RPMI8226 (cell line): ENCODE measurements around the gene PTGDR.

Experiments used
- DNase-seq: peaks from one replicate; pipeline ENCODE4 v3.0.0-alpha.2; 2015

Gene PTGDR, protein sequence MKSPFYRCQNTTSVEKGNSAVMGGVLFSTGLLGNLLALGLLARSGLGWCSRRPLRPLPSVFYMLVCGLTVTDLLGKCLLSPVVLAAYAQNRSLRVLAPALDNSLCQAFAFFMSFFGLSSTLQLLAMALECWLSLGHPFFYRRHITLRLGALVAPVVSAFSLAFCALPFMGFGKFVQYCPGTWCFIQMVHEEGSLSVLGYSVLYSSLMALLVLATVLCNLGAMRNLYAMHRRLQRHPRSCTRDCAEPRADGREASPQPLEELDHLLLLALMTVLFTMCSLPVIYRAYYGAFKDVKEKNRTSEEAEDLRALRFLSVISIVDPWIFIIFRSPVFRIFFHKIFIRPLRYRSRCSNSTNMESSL

DNA sequence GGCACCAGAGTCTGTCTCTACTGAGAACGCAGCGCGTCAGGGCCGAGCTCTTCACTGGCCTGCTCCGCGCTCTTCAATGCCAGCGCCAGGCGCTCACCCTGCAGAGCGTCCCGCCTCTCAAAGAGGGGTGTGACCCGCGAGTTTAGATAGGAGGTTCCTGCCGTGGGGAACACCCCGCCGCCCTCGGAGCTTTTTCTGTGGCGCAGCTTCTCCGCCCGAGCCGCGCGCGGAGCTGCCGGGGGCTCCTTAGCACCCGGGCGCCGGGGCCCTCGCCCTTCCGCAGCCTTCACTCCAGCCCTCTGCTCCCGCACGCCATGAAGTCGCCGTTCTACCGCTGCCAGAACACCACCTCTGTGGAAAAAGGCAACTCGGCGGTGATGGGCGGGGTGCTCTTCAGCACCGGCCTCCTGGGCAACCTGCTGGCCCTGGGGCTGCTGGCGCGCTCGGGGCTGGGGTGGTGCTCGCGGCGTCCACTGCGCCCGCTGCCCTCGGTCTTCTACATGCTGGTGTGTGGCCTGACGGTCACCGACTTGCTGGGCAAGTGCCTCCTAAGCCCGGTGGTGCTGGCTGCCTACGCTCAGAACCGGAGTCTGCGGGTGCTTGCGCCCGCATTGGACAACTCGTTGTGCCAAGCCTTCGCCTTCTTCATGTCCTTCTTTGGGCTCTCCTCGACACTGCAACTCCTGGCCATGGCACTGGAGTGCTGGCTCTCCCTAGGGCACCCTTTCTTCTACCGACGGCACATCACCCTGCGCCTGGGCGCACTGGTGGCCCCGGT, at the start of gene PTGDR:
Gene PTGDR, plus strand, starts transcription at position 198 of the 778 bp plus-strand sequence. Its CDS starts 117 bp downstream, at position 315.
- no peak for DNase-seq

DNA sequence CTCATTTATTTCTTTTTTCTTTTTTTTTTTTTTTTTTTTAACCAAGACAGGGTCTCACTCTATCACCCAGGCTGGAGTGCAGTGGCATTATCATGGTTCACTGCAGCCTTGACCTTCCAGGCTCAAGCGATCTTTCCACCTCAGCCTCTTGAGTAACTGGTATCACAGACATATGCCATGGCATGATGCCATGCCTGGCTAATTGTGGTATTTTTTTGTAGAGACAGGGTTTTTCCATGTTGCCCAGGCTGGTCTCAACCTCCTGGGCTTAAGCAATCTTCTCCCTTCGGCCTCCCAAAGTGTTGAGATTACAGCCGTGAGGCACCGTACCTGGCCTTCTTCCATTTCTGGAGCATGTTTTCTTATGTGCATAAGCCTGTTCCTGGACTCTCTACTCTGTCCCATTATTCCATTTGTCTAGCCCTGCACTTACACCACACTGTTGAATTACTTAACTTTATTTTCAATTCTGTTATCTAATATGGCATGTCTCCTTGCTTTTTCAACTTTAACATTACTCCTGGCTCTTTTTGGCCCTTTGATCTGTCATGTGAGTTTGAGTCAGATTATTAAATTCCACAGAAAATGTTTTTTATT, 47.9 kb upstream of the PTGDR start:
- DNase-seq, result no peak

DNA sequence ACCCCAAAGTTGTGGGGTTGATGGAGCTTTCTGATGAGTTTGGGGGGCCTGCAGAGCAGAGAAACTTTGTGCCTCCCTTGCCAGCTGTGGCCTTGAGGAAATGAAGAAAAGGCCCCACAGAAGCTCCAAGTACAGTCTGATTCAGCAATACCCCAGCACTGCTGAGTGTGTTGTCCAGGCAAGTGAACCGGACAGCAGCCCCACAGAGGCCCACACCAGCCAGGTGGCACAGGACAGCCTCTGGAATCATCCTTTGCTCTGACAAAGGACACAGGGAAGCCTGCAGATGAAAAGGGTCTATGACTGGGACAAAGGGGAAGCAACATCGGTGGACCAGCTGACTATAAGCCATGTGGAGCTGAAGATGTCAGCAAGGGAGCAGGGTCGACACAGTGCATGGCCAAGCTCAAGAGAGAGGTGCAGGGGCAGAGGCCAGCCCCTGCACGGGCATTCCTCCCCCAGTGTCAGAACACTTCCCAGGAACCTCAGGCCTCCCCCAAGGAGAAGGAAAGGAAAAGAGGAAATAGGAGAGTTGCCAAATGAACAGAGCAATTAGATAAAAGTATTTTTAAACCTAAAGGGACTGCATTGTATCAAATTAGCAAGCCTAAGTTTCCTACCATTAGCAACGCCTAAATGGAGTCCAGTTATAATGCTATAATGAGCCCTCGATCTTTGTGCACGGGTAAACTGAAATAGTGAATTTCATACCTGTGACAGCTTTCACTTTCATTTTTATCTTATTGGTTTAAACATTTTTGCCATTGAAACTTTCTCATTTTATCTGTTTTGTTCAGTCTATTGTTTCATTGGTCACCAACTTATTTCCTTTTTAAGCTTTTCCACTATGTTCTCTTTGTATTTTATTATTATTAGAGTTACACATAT, 46.3 kb upstream of the PTGDR start:
- DNase-seq, result no peak

DNA sequence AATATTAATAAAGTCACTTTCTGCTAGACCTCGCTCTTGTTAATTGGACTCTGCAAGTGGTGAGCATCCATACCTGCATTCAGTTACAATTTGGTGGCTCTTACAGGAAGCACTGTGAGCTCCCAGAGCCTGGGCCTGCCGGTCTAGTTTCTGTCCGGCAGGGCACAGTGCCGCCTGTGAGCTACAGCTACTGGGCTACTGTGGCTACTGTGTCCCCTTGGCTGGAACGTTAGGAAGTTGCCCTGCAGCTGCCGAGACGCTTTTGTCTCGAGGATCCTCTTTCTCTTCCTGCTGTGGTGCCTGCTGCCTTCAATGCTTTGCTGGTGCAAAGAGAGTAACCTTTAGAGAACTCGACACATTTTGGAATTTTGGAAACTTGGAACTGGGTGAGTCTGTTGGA, 44.6 kb upstream of the PTGDR start:
- no peak for DNase-seq

DNA sequence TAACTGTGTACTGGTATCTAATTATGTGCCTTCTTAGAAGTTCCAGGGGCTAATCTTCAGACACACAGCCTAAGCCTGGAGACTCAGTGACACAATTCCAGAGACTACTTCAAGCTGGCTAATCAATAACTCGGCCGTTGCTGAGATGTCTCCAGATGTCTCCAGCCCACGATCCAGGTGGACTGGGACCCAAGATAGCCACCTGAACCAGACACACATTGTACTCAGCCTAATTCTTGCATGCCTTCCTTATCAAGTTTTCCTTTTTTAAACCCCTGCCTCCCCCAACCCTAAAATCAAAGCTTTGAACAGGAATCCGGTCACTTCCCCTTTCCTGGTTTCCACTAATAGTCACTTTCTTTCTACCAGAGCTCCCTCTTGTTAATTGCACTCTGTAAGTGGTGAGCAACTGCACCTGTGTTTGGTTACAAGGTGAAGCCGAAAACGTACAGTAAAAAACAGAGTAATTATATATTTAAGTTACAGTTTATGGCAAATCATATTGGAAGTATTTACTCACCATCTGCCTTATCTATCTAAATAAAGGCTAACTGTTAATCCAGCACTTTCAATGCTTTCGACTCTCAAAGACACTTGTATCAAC, 39.8 kb upstream of the PTGDR start:
- no peak for DNase-seq

DNA sequence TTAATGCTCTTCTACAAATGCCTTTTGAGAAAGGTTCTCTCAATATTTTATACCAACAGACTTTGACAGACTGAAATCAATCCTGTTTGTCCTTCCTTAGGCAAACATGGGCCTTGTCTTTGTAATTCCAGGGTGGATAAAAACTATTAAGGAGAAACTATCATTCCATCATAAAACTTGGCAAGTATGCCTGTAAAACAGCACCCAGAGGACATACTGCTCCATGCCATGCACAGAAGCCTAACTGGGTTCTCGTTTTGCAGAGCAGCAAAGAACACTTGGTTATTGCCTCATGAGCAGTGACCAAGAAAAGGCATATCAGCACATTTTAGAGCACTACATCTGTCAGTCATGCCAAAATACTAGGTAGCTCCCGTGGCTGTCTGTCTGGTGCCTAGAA, 33.8 kb upstream of the PTGDR start:
- DNase-seq, result no peak

DNA sequence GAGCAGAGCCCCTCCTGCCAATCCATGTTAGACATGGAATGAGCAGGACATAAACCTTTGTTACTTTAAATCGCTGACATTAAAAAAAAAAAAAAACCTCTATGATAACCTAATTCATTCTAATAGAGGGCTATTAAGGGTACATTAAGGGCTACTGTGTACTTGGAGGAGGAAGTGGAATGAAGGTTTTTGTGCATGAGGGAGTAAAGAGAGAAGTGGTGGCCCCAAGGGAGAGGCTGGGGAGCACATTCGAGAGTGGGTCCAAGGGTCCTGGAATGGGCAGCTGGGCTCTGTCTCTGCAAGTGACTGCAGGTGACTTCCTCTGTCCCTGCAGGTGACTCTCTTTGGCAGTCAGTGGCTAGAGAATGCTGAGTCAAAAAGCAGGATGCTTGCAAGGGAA, 32.1 kb upstream of the PTGDR start:
- no peak for DNase-seq

DNA sequence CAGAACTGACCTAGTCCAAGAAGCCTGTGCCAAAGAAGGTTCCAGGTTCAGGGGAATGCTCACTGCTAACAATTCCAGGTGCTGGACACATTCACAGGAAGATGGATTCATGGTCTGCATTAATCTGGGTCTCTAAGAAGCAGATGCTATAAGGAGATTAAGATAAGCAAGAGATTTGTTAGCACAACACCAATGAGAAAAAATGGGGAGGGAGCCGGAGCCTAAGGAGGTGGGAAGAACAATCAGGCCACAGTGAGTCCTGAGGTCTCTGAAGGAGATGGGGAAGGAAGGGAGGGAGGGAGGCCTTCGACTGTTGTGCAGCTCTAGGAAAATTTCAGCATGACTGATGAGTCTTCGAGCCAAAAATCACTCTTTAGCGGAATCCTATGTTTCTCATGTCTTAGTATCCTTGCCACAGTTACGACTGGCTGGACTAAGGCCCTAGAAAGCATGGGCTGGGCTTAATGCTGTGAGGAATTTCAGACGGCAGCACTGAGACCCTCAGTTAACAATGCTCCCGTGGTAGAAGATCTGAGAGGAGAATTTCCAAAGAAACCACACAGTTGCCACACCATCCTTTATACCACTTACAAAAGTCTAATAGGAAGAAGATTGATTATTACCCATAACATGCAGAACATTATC, 31.5 kb upstream of the PTGDR start:
- no peak for DNase-seq

DNA sequence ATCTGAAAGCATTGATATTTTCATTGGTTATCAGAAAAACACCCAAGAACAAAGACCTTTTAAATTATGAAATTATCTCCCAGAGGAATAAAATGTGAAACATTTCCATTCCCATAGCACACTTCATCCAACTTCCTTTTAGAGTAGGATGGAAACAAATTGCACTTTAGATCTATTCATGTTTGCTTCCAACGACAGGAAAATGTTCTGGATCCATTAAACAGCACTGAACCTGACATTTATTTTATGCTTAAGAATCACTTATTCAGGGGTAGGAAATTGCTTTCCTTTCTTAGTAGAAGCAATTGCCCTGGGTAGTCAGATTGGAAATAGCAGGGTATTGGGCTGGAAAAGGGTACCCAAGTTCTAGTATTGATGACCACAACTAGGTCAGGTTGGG, 28.8 kb upstream of the PTGDR start:
- no peak for DNase-seq

DNA sequence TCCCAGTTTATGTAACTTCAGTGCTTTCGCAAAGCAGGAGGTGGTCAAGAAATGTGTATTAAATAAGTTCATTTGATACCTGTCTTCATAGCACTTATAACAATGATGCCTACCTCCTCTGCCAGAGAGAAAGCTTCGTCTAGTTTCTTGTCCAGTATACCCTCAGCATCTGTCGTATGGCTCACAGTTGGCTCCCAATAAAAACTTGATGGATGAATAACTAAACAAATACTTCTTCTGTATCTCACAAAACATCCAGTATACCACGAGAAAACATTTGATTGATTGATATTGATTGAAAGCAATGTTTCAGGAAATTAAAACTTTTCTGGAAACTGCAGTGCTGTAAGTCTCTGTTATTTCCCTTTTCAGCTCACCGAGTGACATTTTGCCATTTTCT, 26.9 kb upstream of the PTGDR start:
- no peak for DNase-seq

DNA sequence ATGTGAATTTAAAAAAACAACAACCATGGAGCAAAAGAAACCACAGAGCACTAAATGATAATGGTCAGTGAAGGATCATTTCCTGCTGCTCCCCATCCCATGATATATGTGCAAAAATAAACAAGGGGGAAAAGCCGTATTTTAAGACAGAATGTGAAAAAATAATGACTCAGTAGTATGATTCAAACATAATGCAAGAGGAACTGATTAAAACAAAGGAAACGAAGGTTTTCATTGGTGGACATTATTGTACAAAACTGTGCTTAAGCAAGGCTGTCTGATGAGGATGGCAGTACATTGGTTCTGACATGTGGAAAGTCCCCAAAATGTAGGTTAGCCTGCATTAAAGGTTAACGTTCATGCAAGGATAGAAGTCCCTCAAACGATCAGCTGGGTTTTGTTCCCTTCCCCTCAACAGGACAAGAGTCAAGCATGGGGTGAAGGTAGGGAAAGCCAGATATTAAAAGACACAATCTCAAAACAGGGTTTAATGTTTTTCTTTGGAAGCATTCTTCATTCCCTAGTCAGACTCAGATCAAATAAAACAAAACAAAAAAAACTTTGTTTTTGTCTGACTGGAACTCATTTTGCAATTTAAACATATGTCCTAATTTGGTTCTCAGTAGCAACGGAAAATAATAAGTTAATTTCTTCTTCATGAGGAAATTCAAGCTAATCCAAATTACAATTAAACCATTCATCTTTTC, 26.3 kb upstream of the PTGDR start:
- no peak for DNase-seq

DNA sequence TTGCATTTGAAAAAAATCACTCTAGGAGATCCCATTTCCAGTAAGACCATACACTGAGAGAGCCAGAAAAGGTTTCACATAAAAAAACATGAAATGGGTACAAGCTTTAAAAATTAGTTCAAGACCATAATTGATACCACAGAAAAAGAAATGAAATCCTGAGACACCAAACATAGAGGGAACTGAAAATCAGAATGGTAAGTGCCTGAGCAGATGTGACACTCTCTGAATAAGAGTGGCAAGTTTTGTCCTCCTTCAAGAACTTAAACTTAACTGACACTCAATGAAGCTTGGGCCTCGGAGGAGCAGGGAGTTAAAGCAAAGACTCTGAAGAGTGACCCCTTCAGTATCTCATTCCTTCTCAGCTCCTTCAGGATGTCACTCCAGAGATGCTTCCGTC, 23.2 kb upstream of the PTGDR start:
- no peak for DNase-seq

DNA sequence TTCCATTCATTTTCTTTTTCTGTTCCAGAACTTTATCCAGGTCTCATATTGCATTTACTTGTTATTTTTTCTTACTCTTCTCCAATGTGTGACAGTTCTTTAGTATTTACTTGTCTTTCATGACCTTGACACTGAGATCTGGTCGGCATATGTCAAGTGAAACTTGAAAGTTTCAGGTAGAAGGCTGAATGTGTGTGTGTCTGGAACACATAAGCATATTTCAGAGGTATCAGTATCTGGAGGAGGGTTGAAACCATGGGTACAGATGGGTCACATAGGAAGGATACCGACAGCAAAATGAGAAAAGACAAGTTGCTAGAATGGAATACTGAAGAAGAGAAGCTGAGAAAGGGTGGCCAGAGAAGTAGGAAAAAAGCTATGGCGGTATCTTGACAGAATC, 22.5 kb upstream of the PTGDR start:
- DNase-seq, result no peak

DNA sequence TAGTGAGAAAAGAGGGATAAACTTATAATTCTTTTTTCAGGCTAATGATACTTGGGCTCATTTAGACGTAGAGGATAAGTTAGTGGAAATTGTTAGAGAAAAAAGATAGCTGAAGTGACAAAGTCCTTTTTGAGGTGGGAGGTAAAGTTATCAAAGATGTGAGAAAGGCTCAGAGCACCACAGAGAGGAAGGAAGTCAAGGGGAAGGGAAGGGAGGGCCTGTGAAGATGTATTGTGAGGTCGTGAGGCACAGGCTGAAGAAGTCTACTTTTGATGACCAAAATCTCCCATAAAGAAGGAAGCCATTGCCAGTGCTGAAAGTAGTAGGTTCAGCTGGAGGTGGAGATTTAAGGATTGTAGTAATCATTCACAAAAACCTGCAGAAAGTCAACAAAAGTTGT, 19.4 kb upstream of the PTGDR start:
- DNase-seq, result no peak

DNA sequence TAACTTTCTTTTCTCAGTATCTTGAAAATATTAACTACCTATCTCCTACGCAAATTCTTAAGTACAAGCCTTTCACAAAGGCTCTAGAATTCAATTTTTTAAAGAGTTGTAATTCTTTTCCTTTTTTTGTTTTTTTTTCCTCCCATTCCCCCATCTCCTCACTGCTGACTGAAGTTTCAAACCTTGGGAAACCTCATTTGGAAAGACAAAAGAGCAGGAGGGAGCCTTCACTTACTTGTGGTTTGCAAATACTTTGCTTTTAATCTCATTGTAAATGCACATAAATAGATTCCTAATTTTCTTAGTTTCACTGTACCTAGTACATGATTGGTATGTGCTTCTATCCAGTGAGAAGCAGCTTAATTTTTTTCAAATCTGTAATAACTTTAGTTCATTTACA, 15.8 kb upstream of the PTGDR start:
- no peak for DNase-seq

DNA sequence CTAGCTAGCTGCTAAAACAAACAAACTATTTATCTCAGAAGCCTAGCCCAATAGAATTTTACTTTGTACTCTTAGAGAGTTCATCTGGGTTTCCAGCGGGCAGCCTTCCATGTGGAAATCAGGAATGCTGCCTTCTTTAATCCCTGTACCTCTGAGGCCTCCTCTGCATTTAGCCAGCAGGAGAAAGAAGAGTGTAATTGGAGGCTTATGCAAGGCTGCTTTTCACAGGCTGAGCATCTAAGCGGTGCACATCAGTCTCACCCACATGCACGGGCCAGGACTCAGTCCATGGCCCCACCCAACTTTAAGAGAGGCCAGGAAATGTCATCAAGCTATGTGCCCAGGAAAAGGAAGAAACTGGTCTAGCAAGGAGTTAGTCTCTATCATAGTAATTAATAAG, 14.0 kb upstream of the PTGDR start:
- DNase-seq, result no peak

DNA sequence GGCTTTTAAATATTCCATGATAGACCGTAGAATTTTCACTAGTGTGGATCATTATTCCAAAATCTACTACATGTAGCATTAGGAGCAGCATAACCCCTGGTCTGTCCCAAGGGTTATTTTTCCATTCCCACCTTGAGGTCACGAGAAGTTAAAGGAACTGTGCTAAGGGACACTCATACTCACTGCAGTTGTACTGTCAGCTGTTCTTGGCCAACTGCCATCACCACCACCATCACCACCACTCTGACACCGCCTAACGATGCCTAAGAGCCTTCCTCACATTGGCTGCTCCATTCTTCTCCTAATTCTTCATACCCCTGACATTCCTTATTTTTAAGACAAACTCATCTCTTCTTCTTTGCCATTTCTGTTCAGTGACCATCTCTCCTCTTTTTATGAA, 13.4 kb upstream of the PTGDR start:
- no peak for DNase-seq

DNA sequence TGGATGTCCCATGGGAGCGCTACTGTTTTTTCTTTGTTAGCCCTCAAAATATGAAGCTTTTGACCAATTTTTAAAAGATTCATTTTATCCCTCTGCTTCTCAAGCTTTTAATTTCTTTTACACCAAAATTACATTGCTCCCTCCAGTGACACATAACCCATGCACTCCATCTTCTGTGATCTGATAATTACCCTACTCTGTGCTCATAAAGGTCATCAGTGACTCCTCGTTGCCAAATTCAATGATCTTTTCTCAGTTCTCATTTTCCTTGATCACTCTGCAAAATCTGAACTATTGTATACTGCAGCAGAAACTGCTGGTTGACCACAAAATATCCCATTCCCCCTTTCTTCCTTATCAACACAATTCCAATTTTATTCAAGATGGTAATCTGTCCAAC, 8.7 kb upstream of the PTGDR start:
- DNase-seq, result no peak

DNA sequence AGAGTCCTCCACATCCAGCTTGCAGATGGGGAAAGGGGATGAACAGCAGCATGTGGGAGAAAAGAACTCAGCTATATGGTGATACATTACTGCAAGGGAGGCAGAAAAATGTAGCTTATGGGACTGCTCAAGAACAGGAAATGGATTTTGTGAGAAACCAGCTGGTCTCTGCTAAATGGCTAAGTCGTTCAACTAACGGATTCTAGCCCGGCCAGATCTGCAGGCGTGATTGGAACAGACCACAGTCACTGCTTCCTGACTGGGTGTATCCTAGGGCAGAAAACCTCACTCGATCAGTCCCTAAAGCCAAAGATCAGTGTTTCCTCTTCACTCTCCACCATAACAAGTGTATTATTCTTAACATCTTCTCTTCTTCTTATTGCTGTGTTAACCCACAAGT, 8.1 kb upstream of the PTGDR start:
- no peak for DNase-seq

DNA sequence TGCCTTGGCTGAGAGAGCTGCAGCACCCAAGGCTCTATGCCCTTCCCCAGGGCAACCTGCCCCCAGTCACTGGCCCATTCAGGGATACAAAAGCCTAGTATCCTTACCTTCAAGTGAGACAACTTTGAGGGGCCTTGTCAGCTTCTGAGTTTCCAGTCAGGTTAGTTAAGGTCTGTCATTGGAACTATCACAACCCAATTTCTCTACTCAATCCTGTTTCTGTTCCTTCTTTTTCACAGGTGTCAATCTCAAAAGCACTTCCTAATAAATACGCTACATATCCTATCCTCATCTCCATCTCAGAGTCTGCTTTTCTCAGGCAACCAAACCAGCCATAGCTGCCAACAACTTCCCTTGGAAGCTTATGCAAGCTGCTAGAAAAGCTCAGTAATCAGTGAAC, 4.9 kb upstream of the PTGDR start:
- DNase-seq, result no peak

DNA sequence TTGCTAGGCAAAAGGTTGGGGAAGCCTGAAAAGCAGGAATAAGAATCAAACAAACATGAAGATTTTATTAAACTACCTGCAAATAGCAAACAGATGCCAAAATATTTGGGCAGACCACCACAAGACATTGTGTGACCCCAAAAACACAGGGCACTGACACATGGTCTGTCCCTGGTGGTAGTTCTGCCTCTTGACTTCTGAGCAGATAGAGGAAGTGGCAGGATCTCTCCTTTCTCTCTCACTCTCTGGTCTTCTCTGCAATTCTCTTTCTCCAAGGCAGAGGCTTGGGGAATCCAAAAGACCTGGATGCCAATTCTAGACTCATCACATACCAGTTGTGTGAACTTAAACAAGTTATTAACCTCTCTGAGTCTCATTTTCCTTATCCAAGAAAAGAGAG, 4.3 kb upstream of the PTGDR start:
- DNase-seq, result no peak

DNA sequence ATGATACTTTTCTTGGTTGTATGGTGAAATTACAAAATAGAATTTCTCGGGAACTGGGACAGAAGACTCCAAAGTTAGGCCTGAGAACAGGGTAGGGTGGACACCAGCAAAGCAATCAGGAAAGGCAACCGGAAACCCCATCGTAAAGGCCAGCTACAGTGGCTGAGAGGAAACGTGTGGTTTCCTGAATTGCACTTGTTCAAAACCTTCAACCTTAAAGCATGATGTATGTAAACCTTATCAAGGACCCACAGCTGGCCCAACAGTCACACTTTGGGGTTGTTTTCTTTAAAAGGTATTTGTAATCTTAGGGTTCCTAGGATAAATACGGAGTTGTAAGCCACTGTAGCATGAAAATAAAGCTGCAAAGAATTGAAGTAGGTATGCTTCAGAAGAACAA, 2.2 kb upstream of the PTGDR start:
- no peak for DNase-seq
